Measurements from ENCODE around the gene PCNA.

DNA sequence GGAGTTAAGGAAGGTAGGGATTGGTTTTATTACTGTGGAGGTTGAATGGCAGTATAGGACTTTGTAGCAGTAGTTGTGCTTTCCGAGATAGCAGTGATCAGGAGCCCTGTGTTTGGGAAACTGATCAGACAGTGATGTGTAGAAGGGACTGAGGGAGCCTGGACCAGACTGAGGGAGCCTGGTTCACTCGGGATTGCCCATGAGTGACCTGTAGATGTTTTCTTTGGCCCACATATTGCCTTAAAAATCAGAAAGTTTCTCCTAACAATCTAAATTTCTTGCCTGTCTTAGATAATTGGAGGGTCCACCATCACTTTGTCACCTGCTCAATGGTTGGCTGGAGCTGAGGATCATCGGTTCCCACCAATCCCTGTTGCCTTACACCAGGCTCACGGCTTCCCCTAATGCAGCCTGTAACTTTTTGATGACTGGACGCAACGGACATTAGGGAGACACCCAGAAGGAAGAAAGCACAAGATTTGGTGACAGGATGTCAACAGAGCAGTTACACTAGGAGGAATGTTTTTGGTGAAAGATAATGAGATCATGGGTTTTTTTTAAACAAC is 8.2 kb upstream of the PCNA start:
- no peak for TF ChIP-seq CTCF (IDR thresholded peaks at IDR 0.05; ENCODE audit: low read depth, low read length)
- no peak for TF ChIP-seq MAX (IDR thresholded peaks at IDR 0.05; ENCODE audit: low read depth, low read length)
- no peak for TF ChIP-seq MYC (IDR thresholded peaks at IDR 0.05; ENCODE audit: low read depth, low read length)

All from NB4 (cell line).